Thoracic aorta (tissue), 2 donors: ENCODE data around the gene NXT1. TPM values are rescaled to one million over a fixed set of nuclear protein-coding genes. Genes with fewer than 3 reads are reported as not detected.
"Not testable (repeated sequence)": the region's sequence is repeated elsewhere in the genome, so short reads cannot be mapped to it uniquely, and the experiment has no call there.

Experiments used
- ATAC-seq: fragments of 150-250 bp; one replicate; pipeline ENCODE4 v1.8.0; 2017; ENCODE audit warnings: low read depth; ENCODE audit not compliant: insufficient number of reproducible peaks, low FRiP score
- DNase-seq: peaks from one replicate; pipeline ENCODE4 v3.0.0-alpha.2; 2020; ENCODE audit warnings: low spot score
- H3K27ac ChIP-seq, 2 donors: fragments of 200-600 bp; sonication (generic); 1 replicate in 1 of 2; 2 replicates in 1 of 2; pipeline ENCODE4 v1.5.1; 2016; ENCODE audit warnings: mild to moderate bottlenecking in 2 of 2, moderate library complexity in 2 of 2
- H3K27me3 ChIP-seq: fragments of 200-600 bp; sonication (generic); replicated peaks from 2 replicates; pipeline ENCODE4 v1.6.0; 2016; ENCODE audit warnings: mild to moderate bottlenecking; ENCODE audit not compliant: insufficient read depth
- H3K36me3 ChIP-seq: fragments of 200-600 bp; sonication (generic); one replicate; pipeline ENCODE4 v1.5.1; 2016
- H3K4me1 ChIP-seq, 2 donors: fragments of 200-600 bp; sonication (generic); 1 replicate in 1 of 2; 2 replicates in 1 of 2; pipeline versions ENCODE4 v1.5.1 to v1.6.0; 2016; ENCODE audit warnings: low read depth in 2 of 2, mild to moderate bottlenecking in 1 of 2; ENCODE audit not compliant: control insufficient read depth in 1 of 2
- H3K4me3 ChIP-seq: fragments of 200-600 bp; sonication (generic); 2 replicates; pipeline ENCODE4 v1.5.1; 2016; ENCODE audit warnings: mild to moderate bottlenecking
- H3K9me3 ChIP-seq: fragments of 200-600 bp; sonication (generic); 2 replicates; pipeline ENCODE4 v1.5.1; 2016
- total RNA-seq, 2 donors: library from RNA; depleted of rRNA; stranded (reverse); fragments of >200 nt; gene quantifications; one replicate each; pipeline versions ENCODE4 v1.1.0 to v1.2.3, GENCODE V29; 2016
- TF ChIP-seq, protein P1 (sequence below): fragments of 200-600 bp; sonication (generic); IDR thresholded peaks from one replicate; pipeline ENCODE4 v1.5.1; 2019; ENCODE audit warnings: antibody characterized with exemption

NXT1 gene
- total RNA-seq, 2 donors from 2014 or later = 21.8 to 79.6 TPM

DNA sequence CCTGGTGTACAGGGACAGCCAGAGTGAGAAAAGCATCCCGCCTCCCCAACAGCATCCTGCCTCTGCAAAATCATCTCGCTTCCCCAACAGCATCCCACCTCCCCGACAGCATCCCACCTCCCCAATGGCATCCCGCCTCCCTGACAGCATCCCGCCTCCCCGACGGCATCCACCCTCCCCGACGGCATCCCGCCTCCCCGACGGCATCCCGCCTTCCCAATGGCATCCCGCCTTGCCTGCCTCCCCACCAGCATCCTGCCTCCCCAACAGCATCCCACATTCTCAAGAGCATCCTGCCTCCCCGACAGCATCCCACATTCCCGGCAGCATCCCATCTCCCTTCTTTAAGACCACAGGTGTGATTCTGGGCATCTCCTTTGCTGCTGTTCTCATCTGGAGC, 46.0 kb upstream of the NXT1 start:
- no peak for ATAC-seq
- TF ChIP-seq, protein P1, sequence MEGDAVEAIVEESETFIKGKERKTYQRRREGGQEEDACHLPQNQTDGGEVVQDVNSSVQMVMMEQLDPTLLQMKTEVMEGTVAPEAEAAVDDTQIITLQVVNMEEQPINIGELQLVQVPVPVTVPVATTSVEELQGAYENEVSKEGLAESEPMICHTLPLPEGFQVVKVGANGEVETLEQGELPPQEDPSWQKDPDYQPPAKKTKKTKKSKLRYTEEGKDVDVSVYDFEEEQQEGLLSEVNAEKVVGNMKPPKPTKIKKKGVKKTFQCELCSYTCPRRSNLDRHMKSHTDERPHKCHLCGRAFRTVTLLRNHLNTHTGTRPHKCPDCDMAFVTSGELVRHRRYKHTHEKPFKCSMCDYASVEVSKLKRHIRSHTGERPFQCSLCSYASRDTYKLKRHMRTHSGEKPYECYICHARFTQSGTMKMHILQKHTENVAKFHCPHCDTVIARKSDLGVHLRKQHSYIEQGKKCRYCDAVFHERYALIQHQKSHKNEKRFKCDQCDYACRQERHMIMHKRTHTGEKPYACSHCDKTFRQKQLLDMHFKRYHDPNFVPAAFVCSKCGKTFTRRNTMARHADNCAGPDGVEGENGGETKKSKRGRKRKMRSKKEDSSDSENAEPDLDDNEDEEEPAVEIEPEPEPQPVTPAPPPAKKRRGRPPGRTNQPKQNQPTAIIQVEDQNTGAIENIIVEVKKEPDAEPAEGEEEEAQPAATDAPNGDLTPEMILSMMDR = no peak
- H3K27ac ChIP-seq = no peak overlapping the region

DNA sequence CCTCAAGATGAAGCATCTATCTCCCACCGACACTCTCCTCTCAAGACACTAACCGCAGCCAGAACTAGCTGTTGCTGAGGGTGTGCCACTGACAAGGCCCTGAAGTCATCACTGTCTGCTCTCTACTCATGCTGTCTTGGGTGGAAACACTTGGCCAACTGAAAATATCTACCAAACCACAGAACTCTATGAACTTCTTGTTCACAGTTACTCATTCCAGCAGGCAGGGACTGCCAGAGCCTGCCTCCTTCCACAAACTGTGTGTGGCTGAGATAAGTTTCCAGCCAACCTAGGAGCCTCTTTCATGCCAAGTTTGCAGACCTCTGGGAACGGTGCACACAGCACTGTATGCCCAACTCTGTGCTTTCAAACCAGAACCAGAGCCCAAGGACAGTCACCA, 45.5 kb upstream of the NXT1 start:
- no peaks in the 10 kb centered on the region for H3K27me3 ChIP-seq
- no peak for ATAC-seq
- TF ChIP-seq, protein P1 = no peak
- H3K27ac ChIP-seq = no peak overlapping the region
- no peaks in the 10 kb centered on the region for H3K9me3 ChIP-seq
- no peak overlapping the region for H3K4me3 ChIP-seq
- H3K36me3 ChIP-seq = no peaks in the 10 kb centered on the region
- H3K4me1 ChIP-seq = no peaks in the 10 kb centered on the region
- no peak for DNase-seq

More for the DNA sequence above, 46.0 kb upstream of the NXT1 start:
- Histone ChIP-seq H3K27me3 (no peaks in the 10 kb centered on the region), H3K9me3 (no peaks in the 10 kb centered on the region), H3K36me3 (no peaks in the 10 kb centered on the region), H3K4me3 (no peak overlapping the region), H3K4me1 (no peaks in the 10 kb centered on the region)
- no peak for DNase-seq

DNA sequence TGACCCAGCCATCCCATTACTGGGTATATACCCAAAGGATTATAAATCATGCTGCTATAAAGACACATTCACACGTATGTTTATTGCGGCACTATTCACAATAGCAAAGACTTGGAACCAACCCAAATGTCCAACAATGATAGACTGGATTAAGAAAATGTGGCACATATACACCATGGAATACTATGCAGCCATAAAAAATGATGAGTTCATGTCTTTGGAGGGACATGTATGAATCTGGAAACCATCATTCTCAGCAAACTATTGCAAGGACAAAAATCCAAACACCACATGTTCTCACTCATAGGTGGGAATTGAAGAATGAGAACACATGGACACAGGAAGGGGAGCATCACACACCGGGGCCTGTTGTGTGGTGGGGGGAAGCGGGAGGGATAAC, 43.2 kb upstream of the NXT1 start:
- not testable (repeated sequence) for H3K4me3 ChIP-seq, H3K27ac ChIP-seq, DNase-seq, H3K9me3 ChIP-seq, H3K27me3 ChIP-seq, ATAC-seq, H3K36me3 ChIP-seq, H3K4me1 ChIP-seq

DNA sequence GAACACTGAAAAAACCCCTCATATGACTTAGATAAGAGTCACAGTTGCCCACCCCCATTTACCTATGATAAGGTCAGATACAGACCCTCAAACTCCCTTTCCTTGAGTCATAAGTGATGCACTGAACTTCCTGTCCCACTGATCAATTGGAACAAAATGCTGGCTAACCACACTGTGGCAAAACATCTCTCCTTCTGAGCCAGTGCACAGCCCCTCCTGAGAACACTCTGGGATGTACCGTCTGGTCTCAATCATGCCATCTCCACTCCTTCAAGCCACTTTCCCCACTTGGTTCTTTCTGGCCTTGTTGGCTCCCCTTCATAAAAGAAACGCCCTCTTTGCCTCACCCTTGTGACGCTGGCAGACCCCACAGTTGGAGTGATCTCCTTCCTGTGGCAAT, 42.6 kb upstream of the NXT1 start:
- no peak for ATAC-seq
- DNase-seq = no peak
- Histone ChIP-seq H3K36me3 (no peaks in the 10 kb centered on the region), H3K27me3 (no peaks in the 10 kb centered on the region), H3K27ac (no peak overlapping the region), H3K4me3 (no peak overlapping the region), H3K9me3 (no peaks in the 10 kb centered on the region), H3K4me1 (no peaks in the 10 kb centered on the region)
- TF ChIP-seq, protein P1 = no peak

DNA sequence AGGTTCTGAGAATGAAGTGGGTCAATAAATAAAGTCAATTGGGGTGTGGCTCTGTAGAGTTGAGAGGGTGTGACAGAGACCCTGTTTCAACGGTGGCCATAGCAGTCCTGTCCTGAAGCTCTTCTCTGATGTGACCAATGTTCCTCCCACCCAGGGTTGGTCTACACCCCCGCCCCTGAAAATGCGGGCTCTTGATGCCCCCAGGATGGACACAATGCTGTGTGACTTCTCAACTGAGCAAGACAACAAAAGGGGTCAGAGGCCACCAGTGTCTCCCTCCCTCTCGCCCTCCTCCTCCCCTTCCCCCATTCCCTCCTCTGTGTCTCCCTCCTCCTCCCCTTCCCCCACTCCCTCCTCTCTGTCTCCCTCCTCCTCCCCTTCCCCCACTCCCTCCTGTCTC, 41.7 kb upstream of the NXT1 start:
- TF ChIP-seq, protein P1 = no peak
- Histone ChIP-seq H3K4me3 (no peak overlapping the region), H3K27me3 (no peaks in the 10 kb centered on the region), H3K4me1 (no peaks in the 10 kb centered on the region), H3K9me3 (no peaks in the 10 kb centered on the region), H3K27ac (no peak overlapping the region), H3K36me3 (no peaks in the 10 kb centered on the region)
- DNase-seq = no peak
- no peak for ATAC-seq

DNA sequence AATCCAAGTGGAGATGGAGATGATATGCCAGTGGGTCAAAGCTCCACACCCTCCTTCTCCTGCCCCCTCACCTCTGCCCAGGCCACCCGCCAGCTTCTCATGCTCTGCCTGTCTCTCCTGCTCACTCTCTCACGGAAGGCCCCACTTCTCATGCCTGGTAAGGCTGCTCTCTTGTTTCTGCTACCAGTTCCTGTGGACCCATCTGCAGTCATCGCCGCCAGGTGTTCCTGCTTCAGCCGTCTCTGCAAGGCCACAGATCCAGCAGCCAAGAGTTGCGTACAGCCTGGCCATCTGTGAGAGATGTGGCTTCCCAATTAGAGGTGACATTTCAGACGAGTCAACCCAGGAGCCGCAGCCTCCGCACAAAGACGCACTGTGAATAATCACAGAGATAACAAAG, 40.8 kb upstream of the NXT1 start:
- Histone ChIP-seq H3K4me3 (no peak overlapping the region), H3K27ac (no peak overlapping the region), H3K9me3 (no peaks in the 10 kb centered on the region), H3K36me3 (no peaks in the 10 kb centered on the region), H3K4me1 (no peaks in the 10 kb centered on the region), H3K27me3 (no peaks in the 10 kb centered on the region)
- no peak for ATAC-seq
- DNase-seq = no peak
- TF ChIP-seq, protein P1 = no peak
